GOT3 (cell line): Measurements from ENCODE around the gene FTCDNL1.

Experiments
- DNase-seq: peaks from one replicate; lab custom pipeline; 2025; ENCODE audit warnings: mixed read lengths; lab: John Stamatoyannopoulos, UW

FTCDNL1 gene

GRCh38 chr2:199742884-199743283 lies 108.1 kb downstream of the FTCDNL1 start:
- DNase-seq, result no peak

GRCh38 chr2:199740111-199740428 lies 110.9 kb downstream of the FTCDNL1 start:
- no peak for DNase-seq

GRCh38 chr2:199739413-199740110 lies 111.4 kb downstream of the FTCDNL1 start:
- no peak for DNase-seq

GRCh38 chr2:199738727-199739412 lies 112.1 kb downstream of the FTCDNL1 start:
- DNase-seq, result no peak

- no peak for DNase-seq
Observed at GRCh38 chr2:199734651-199735050, 116.3 kb downstream of the FTCDNL1 start.

- no peak for DNase-seq
Observed at GRCh38 chr2:199734011-199734410, 117.0 kb downstream of the FTCDNL1 start.

- DNase-seq, result no peak
Observed at GRCh38 chr2:199727801-199728200, 123.2 kb downstream of the FTCDNL1 start.

- DNase-seq, result no peak
Observed at GRCh38 chr2:199727306-199727705, 123.7 kb downstream of the FTCDNL1 start.

- DNase-seq, result no peak
Observed at GRCh38 chr2:199718074-199718473, 132.9 kb downstream of the FTCDNL1 start.

- no peak for DNase-seq
Observed at GRCh38 chr2:199717587-199717907, 133.4 kb downstream of the FTCDNL1 start.

GRCh38 chr2:199716807-199717586 lies 134.0 kb downstream of the FTCDNL1 start:
- no peak for DNase-seq

- no peak for DNase-seq
Observed at GRCh38 chr2:199713746-199714145, 137.2 kb downstream of the FTCDNL1 start.

- no peak for DNase-seq
Observed at GRCh38 chr2:199710551-199710950, 140.4 kb downstream of the FTCDNL1 start.
